ENCODE results near the gene ABHD18.
"Not testable (repeated sequence)": the region's sequence is repeated elsewhere in the genome, so short reads cannot be mapped to it uniquely, and the experiment has no call there.

Gene ABHD18

DNA sequence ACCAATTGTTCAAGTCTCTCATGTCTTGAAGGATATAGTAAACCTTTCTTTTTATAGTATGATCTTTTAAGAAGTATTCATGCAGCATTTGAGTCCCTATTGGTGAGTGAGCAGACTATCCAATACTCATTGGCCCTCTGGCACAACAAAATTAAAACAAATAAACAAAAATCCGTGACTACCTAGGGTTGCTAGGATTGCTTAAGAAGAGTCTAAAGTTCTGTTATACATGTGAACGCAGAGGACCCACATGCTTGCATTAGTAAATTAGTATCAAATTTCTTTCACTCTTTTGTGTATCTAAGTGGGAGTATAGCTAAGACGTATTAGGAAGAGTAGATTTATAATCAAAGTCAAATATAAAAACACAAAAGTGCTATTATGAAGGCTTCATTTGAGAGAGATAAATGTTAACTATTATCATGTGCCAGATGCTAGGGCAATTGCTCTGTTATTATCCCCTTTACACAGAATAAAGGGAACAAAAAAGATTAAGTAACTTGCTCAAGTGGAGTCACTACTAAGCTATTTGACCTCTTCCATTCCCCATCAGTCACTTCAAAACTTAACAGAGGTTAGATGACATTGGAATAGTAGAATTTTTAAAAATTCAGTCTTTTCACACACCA, 66.7 kb downstream of the ABHD18 start:
- no peaks in the 10 kb centered on the region for H3K9me3 Mint-ChIP-seq
- H3K4me1 Mint-ChIP-seq = no peaks in the 10 kb centered on the region
- no peaks in the 10 kb centered on the region for H3K27me3 Mint-ChIP-seq (ENCODE audit: low read depth, poor library complexity)
- no peak for DNase-seq
- no peak for TF ChIP-seq CTCF (IDR thresholded peaks at IDR 0.05)
- peaks cover 36% of the 10 kb centered on the region for H3K36me3 Mint-ChIP-seq (ENCODE audit: low read depth)
- H3K27ac Mint-ChIP-seq = peak overlapping the region; percentile 46
- no peak overlapping the region for H3K4me3 Mint-ChIP-seq

DNA sequence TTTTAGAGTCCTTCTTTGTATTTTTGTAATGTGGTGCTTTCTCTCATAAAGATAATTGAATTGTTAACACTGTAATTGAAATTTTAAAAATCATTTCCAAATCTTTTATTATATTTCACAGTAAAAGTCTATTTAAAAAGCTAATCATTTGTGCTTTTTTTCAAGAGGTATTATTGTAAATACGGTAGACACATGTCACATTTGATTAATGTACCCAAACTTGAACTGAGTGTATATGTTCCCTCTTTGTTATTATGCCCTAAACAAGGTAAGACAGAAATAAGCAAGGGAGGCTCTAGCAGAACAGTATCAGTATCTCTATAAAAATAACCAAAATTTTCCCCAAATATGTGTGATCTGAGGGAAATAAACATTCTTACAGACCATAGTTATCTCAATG, 74.4 kb downstream of the ABHD18 start:
- no peak for TF ChIP-seq CTCF (IDR thresholded peaks at IDR 0.05)
- H3K27me3 Mint-ChIP-seq (ENCODE audit: low read depth, poor library complexity) = no peaks in the 10 kb centered on the region
- DNase-seq = no peak

DNA sequence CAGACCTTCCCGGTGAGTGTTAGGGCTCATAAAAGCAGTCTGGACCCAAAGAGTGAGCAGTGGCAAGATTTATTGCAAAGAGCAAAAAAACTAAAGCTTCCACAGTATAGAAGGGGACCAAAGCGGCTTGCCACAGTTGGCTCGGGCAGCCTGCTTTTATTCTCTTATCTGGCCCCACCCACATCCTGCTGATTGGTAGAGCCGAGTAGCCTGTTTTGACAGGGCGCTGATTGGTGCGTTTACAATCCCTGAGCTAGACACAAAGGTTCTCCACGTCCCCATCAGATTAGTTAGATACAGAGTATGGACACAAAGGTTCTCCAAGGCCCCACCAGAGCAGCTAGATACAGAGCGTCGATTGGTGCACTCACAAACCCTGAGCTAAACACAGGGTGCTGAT, 81.8 kb downstream of the ABHD18 start:
- not testable (repeated sequence) for H3K27me3 Mint-ChIP-seq (ENCODE audit: low read depth, poor library complexity); H3K4me1 Mint-ChIP-seq; H3K9me3 Mint-ChIP-seq; DNase-seq; H3K4me3 Mint-ChIP-seq; H3K27ac Mint-ChIP-seq; H3K36me3 Mint-ChIP-seq (ENCODE audit: low read depth)

More for the DNA sequence above, 74.4 kb downstream of the ABHD18 start:
- H3K4me3 Mint-ChIP-seq = no peak overlapping the region
- no peaks in the 10 kb centered on the region for H3K9me3 Mint-ChIP-seq
- H3K4me1 Mint-ChIP-seq = no peaks in the 10 kb centered on the region
- H3K36me3 Mint-ChIP-seq (ENCODE audit: low read depth) = no peaks in the 10 kb centered on the region
- no peak overlapping the region for H3K27ac Mint-ChIP-seq

- H3K36me3 Mint-ChIP-seq (ENCODE audit: low read depth); H3K27ac Mint-ChIP-seq; H3K4me3 Mint-ChIP-seq; DNase-seq; H3K9me3 Mint-ChIP-seq; H3K4me1 Mint-ChIP-seq; H3K27me3 Mint-ChIP-seq (ENCODE audit: low read depth, poor library complexity): not testable (repeated sequence)
Observed at GRCh38 chr4:128047514-128047913, 82.3 kb downstream of the ABHD18 start.

DNA sequence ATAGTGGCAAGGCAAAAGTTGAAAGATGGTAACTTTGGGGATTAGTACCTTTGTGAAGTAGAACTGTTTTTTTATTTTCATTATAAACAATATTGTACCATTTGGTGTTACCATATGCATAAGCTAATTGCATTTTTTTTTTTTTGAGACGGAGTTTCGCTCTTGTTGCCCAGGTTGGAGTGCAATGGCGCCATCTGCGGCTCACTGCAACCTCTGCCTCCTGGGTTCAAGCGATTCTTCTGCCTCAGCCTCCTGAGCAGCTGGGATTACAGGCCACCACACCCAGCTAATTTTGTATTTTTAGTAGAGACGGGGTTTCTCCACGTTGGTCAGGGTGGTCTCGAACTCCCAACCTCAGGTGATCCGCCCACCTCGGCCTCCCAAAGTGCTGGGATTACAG, 86.0 kb downstream of the ABHD18 start:
- not testable (repeated sequence) for H3K4me3 Mint-ChIP-seq; H3K27ac Mint-ChIP-seq; H3K36me3 Mint-ChIP-seq (ENCODE audit: low read depth); H3K4me1 Mint-ChIP-seq; H3K27me3 Mint-ChIP-seq (ENCODE audit: low read depth, poor library complexity); DNase-seq
- peaks cover 10% of the 10 kb centered on the region for H3K9me3 Mint-ChIP-seq

- not testable (repeated sequence) for DNase-seq; H3K4me1 Mint-ChIP-seq; H3K36me3 Mint-ChIP-seq (ENCODE audit: low read depth); H3K27me3 Mint-ChIP-seq (ENCODE audit: low read depth, poor library complexity); H3K4me3 Mint-ChIP-seq; H3K9me3 Mint-ChIP-seq; H3K27ac Mint-ChIP-seq
Observed at GRCh38 chr4:128054907-128055306, 89.7 kb downstream of the ABHD18 start.

- not testable (repeated sequence) for H3K9me3 Mint-ChIP-seq; H3K36me3 Mint-ChIP-seq (ENCODE audit: low read depth); H3K27ac Mint-ChIP-seq; DNase-seq; H3K27me3 Mint-ChIP-seq (ENCODE audit: low read depth, poor library complexity); H3K4me1 Mint-ChIP-seq; H3K4me3 Mint-ChIP-seq
Observed at GRCh38 chr4:128055441-128056206, 90.4 kb downstream of the ABHD18 start.

- Mint-ChIP-seq H3K36me3 (ENCODE audit: low read depth) (no peaks in the 10 kb centered on the region), H3K4me1 (peaks cover 6% of the 10 kb centered on the region), H3K27me3 (ENCODE audit: low read depth, poor library complexity) (no peaks in the 10 kb centered on the region), H3K27ac (no peak overlapping the region), H3K4me3 (no peak overlapping the region), H3K9me3 (peaks cover 3% of the 10 kb centered on the region)
- TF ChIP-seq CTCF (IDR thresholded peaks at IDR 0.05) = no peak
- DNase-seq = no peak
Observed at GRCh38 chr4:128056396-128056795, 91.2 kb downstream of the ABHD18 start.

Measured in nephron progenitor cell (in vitro differentiated cells).